Lower leg skin (tissue), 3 donors: Measurements from ENCODE around the gene FAM124A.

Experiments
- POLR2A ChIP-seq, 2 donors: fragments of 450-650 bp; IDR thresholded peaks; one replicate each; pipeline ENCODE4 v1.6.1; 2016 to 2017; ENCODE audit warnings: antibody characterized with exemption in 2 of 2, mild to moderate bottlenecking in 1 of 2, moderate library complexity in 1 of 2
- TF ChIP-seq, protein P1 (sequence below), 3 donors: fragments of 450-650 bp; IDR thresholded peaks; one replicate each; pipeline ENCODE4 v1.5.1; 2016; ENCODE audit warnings: antibody characterized with exemption in 3 of 3, mild to moderate bottlenecking in 3 of 3, moderate library complexity in 2 of 3

DNA sequence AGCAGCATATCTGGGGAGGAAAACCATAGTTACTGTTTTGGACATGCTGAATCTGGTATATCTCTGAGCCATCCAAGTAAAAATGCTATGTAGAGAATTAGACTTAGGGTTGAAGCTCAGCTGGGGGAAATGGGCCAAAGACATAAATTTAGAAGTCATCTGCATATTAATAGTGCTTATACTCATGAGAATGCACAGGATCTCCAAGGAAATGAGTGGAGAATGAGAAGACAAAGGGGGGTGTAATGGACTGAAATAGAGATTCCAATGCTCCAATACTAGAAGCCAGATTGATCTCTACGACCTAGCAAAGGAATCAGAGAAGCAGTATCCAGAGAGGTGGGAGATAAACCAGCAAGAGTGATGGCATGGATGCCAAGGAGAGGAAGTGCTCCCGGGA, 10.3 kb upstream of the FAM124A start:
- TF ChIP-seq, protein P1, sequence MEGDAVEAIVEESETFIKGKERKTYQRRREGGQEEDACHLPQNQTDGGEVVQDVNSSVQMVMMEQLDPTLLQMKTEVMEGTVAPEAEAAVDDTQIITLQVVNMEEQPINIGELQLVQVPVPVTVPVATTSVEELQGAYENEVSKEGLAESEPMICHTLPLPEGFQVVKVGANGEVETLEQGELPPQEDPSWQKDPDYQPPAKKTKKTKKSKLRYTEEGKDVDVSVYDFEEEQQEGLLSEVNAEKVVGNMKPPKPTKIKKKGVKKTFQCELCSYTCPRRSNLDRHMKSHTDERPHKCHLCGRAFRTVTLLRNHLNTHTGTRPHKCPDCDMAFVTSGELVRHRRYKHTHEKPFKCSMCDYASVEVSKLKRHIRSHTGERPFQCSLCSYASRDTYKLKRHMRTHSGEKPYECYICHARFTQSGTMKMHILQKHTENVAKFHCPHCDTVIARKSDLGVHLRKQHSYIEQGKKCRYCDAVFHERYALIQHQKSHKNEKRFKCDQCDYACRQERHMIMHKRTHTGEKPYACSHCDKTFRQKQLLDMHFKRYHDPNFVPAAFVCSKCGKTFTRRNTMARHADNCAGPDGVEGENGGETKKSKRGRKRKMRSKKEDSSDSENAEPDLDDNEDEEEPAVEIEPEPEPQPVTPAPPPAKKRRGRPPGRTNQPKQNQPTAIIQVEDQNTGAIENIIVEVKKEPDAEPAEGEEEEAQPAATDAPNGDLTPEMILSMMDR (IDR thresholded peaks at IDR 0.05): no peak
- no peak for TF ChIP-seq POLR2A (IDR thresholded peaks at IDR 0.05)
